ENCODE data around the gene F8. TPM values are rescaled to one million over a fixed set of nuclear protein-coding genes. Genes with fewer than 3 reads are reported as not detected.
A peak's percentile ranks its signal among the peaks of the same experiment; 100 is the strongest.

Gene F8
- total and polyA plus RNA-seq, 9 of the 15 experiments (the other 6 are each of a cell fraction or from before 2014, with no cell fraction given), result 0.41 to 3.8 (median 0.91) TPM

- peak; percentile 79 for TF ChIP-seq ZNF79 (CRISPR knock-in tag; IDR thresholded peaks at IDR 0.05; ENCODE audit: low read depth)
- 0 out of 2 replicates have a peak, but pooled peaks have one; percentile 32 for TF ChIP-seq ZNF444 (CRISPR knock-in tag; IDR thresholded peaks at IDR 0.05)
- TF ChIP-seq LEF1 (IDR thresholded peaks at IDR 0.05), result peak; percentile 49; the same call in 1 of the 2 replicates
- TF ChIP-seq DDX20 (tag; IDR thresholded peaks at IDR 0.05; ENCODE audit: low read depth), result peak; percentile 65; the same call in 1 of the 2 replicates
- peak; percentile 85 for TF ChIP-seq ZNF134 (CRISPR knock-in tag; conservative IDR thresholded peaks at IDR 0.05)
- peak; percentile 67; the same call in 1 of the 2 replicates for TF ChIP-seq HIVEP1 (CRISPR knock-in tag; IDR thresholded peaks at IDR 0.05)
- peak; percentile 70 for TF ChIP-seq ZNF239 (CRISPR knock-in tag; IDR thresholded peaks at IDR 0.05)
- peak; percentile 61; the same call in 1 of the 2 replicates for TF ChIP-seq PYGO2 (tag; IDR thresholded peaks at IDR 0.05)
These were observed 206.1 kb downstream of the F8 start (continued) for GRCh38 chrX:154816326-154816898.

GRCh38 chrX:154815274-154815818 lies 207.2 kb downstream of the F8 start:
- peak overlapping the region in 1 of 2 experiments; percentile 69; a peak in 2 of 4 replicates for H3K9ac ChIP-seq (ENCODE audit: insufficient read depth in 1 of 2, low read depth in 2 of 2, low read length in 2 of 2)
- in situ Hi-C loops (cut with MboI), result no loop called here
- no TSS peak for BruUV-seq (replicated peaks)
- DNase-seq (ENCODE audit: extremely low read depth in 1 of 4, low spot score in 3 of 4) (peak in 1 of 4 experiments; percentile 36), ATAC-seq (peak; percentile 29), FAIRE-seq (no peak)
- intact Hi-C loops (cut with micrococcal nuclease), result loop anchor here (5.0 kb wide), 2 partner anchors 53 to 443 kb away; partner anchors contain the start of genes DKC1 and FLNA
- POLR2A ChIA-PET, result interaction anchor here (1.2 kb wide), 1 partner anchor 10 kb away, joined by 4 read pairs; the partner anchor contains the start of gene MPP1
- peak overlapping the region; percentile 88 for H2AFZ ChIP-seq (ENCODE audit: low read depth, low read length)
- H3K4me2 ChIP-seq (ENCODE audit: insufficient read depth, low read length), result peak overlapping the region; percentile 51
- no peaks in the 10 kb centered on the region for H3K9me1 ChIP-seq (ENCODE audit: control insufficient read depth, insufficient read depth, low read length)
- no peaks in the 10 kb centered on the region for H3K27me3 ChIP-seq (ENCODE audit: control insufficient read depth in 2 of 2, insufficient read depth in 2 of 2, low read length in 2 of 2)
- H3K27ac ChIP-seq (ENCODE audit: extremely low read depth, low read depth, low read length), result peak overlapping the region; percentile 85
- H3K4me3 ChIP-seq, result peak overlapping the region; percentile 21; the same call in 1 of the 2 replicates
- H3K9me3 ChIP-seq (replicated peaks; ENCODE audit: control insufficient read depth, insufficient read depth, low read depth, low read length), result no peaks in the 10 kb centered on the region
- H3K79me2 ChIP-seq (ENCODE audit: control insufficient read depth, insufficient read depth, low read length), result peaks cover 9% of the 10 kb centered on the region; the same call in 1 of the 3 replicates
- WGBS (ENCODE audit: insufficient coverage, low coverage, missing lambda C conversion rate), result 2% methylated on average over 5 of the region's 5 CpGs
- peaks cover 10 to 35% of the 10 kb centered on the region in 2 experiments; a peak in 4 of 5 replicates for H3K4me1 ChIP-seq (replicated peaks in 1 of 2; ENCODE audit: control insufficient read depth in 2 of 2, insufficient read depth in 2 of 2, low read length in 2 of 2)
- H4K20me1 ChIP-seq (replicated peaks; ENCODE audit: control insufficient read depth, insufficient read depth, low read length), result no peaks in the 10 kb centered on the region
- CTCF ChIA-PET (ENCODE audit: low intra/inter-chr PET ratio), result no interaction called here
- no peaks in the 10 kb centered on the region for H3K36me3 ChIP-seq (ENCODE audit: control insufficient read depth, insufficient read depth, low read length)
- TF ChIP-seq FOSL1 (tag; conservative IDR thresholded peaks at IDR 0.05) (peak; percentile 35; the same call in 1 of the 2 replicates), NCOA2 (IDR thresholded peaks at IDR 0.05; ENCODE audit: partially characterized antibody in 2 of 2) (peak in 1 of 2 experiments; percentile 27), E2F8 (IDR thresholded peaks at IDR 0.05; ENCODE audit: low read depth, partially characterized antibody) (no peak), RB1 (IDR thresholded peaks at IDR 0.05; ENCODE audit: low read depth) (no peak), ZNF639 (CRISPR knock-in tag; conservative IDR thresholded peaks at IDR 0.05 in 1 of 2, IDR thresholded peaks at IDR 0.05 in 1 of 2) (0 out of 4 replicates have a peak, but pooled peaks of 1 of the 2 experiments have one; percentile 46)

Data from K562 (cell line).